PC-9 (cell line): ENCODE results near the gene KRT3.

Source experiments
- CTCF ChIP-seq: fragments of 200-600 bp; sonication (generic); conservative IDR thresholded peaks from 2 replicates; pipeline ENCODE4 v1.6.1; 2017; ENCODE audit warnings: mixed run types, antibody characterized with exemption, mild to moderate bottlenecking, moderate library complexity
- EZH2 ChIP-seq: fragments of 200-600 bp; sonication (generic); IDR thresholded peaks from 2 replicates; pipeline ENCODE4 v1.8.0; 2017; ENCODE audit warnings: antibody characterized with exemption, low read depth

GRCh38 chr12:52806821-52807543 lies 11.1 kb upstream of the KRT3 start:
- TF ChIP-seq CTCF: no peak
- TF ChIP-seq EZH2: no peak
